Measurements from ENCODE around the gene SKI. TPM values are rescaled to one million over a fixed set of nuclear protein-coding genes. Genes with fewer than 3 reads are reported as not detected.
"Not testable (repeated sequence)": the region's sequence is repeated elsewhere in the genome, so short reads cannot be mapped to it uniquely, and the experiment has no call there.

SKI gene
- total RNA-seq, 1 donor from 2014 or later: 110 TPM

GRCh38 chr1:2242814-2243725 lies 15.0 kb downstream of the SKI start:
- Mint-ChIP-seq H3K27me3 (ENCODE audit: low read depth) (no peaks in the 10 kb centered on the region), H3K4me3 (no peak overlapping the region), H3K36me3 (peaks cover 2% of the 10 kb centered on the region), H3K27ac (peak overlapping the region; percentile 47), H3K9me3 (no peaks in the 10 kb centered on the region), H3K4me1 (peaks cover 41% of the 10 kb centered on the region)
- DNase-seq (ENCODE audit: low spot score in 2 of 2, unreplicated experiment in 2 of 2): no peak
- TF ChIP-seq CTCF (IDR thresholded peaks at IDR 0.05; ENCODE audit: unreplicated experiment): no peak

GRCh38 chr1:2247045-2247394 lies 18.9 kb downstream of the SKI start:
- Mint-ChIP-seq H3K4me1 (peaks cover 42% of the 10 kb centered on the region), H3K27ac (peak overlapping the region; percentile 30)
- not testable (repeated sequence) for H3K4me3 Mint-ChIP-seq; H3K9me3 Mint-ChIP-seq; DNase-seq (ENCODE audit: low spot score in 2 of 2, unreplicated experiment in 2 of 2); H3K27me3 Mint-ChIP-seq (ENCODE audit: low read depth); H3K36me3 Mint-ChIP-seq

- TF ChIP-seq CTCF (IDR thresholded peaks at IDR 0.05; ENCODE audit: unreplicated experiment): no peak
- peak overlapping the region; percentile 61 for H3K27ac Mint-ChIP-seq
- peaks cover 3% of the 10 kb centered on the region for H3K36me3 Mint-ChIP-seq
- DNase-seq (ENCODE audit: low spot score in 2 of 2, unreplicated experiment in 2 of 2): no peak
- no peaks in the 10 kb centered on the region for H3K9me3 Mint-ChIP-seq
- peaks cover 47% of the 10 kb centered on the region for H3K4me1 Mint-ChIP-seq
- H3K27me3 Mint-ChIP-seq (ENCODE audit: low read depth): no peaks in the 10 kb centered on the region
- H3K4me3 Mint-ChIP-seq: no peak overlapping the region
These were observed 19.6 kb downstream of the SKI start for GRCh38 chr1:2247760-2248126.

- DNase-seq (ENCODE audit: low spot score in 2 of 2, unreplicated experiment in 2 of 2): no peak
- H3K36me3 Mint-ChIP-seq: peaks cover 3% of the 10 kb centered on the region
- H3K9me3 Mint-ChIP-seq: no peaks in the 10 kb centered on the region
- peak overlapping the region; percentile 66 for H3K27ac Mint-ChIP-seq
- no peak overlapping the region for H3K4me3 Mint-ChIP-seq
- no peaks in the 10 kb centered on the region for H3K27me3 Mint-ChIP-seq (ENCODE audit: low read depth)
- peaks cover 47% of the 10 kb centered on the region for H3K4me1 Mint-ChIP-seq
- no peak for TF ChIP-seq CTCF (IDR thresholded peaks at IDR 0.05; ENCODE audit: unreplicated experiment)
These were observed 20.2 kb downstream of the SKI start for GRCh38 chr1:2248127-2248826.

GRCh38 chr1:2248854-2249558 lies 20.9 kb downstream of the SKI start:
- Mint-ChIP-seq H3K36me3 (peaks cover 3% of the 10 kb centered on the region), H3K27ac (peak overlapping the region; percentile 66), H3K27me3 (ENCODE audit: low read depth) (no peaks in the 10 kb centered on the region), H3K4me1 (peaks cover 47% of the 10 kb centered on the region), H3K9me3 (no peaks in the 10 kb centered on the region), H3K4me3 (no peak overlapping the region)
- no peak for DNase-seq (ENCODE audit: low spot score in 2 of 2, unreplicated experiment in 2 of 2)
- no peak for TF ChIP-seq CTCF (IDR thresholded peaks at IDR 0.05; ENCODE audit: unreplicated experiment)

GRCh38 chr1:2249559-2249906 lies 21.4 kb downstream of the SKI start:
- Mint-ChIP-seq H3K27ac (peak overlapping the region; percentile 7), H3K4me1 (peaks cover 47% of the 10 kb centered on the region), H3K9me3 (no peaks in the 10 kb centered on the region), H3K36me3 (peaks cover 3% of the 10 kb centered on the region), H3K4me3 (no peak overlapping the region), H3K27me3 (ENCODE audit: low read depth) (no peaks in the 10 kb centered on the region)
- TF ChIP-seq CTCF (IDR thresholded peaks at IDR 0.05; ENCODE audit: unreplicated experiment): no peak
- DNase-seq (ENCODE audit: low spot score in 2 of 2, unreplicated experiment in 2 of 2): no peak
